CD4-positive, alpha-beta T cell treated with Interleukin-6 at 100 ng/mL for 8 hours (primary cell): ENCODE results near the gene HIC1.

ENCODE experiments used
- DNase-seq: peaks from one replicate; pipeline ENCODE4 v3.0.0-alpha.2; 2020; ENCODE audit warnings: mixed read lengths, low spot score

Gene HIC1

GRCh38 chr17:2044263-2044894 is 10.5 kb upstream of the HIC1 start:
- DNase-seq, result no peak

- no peak for DNase-seq
These were observed 7.3 kb upstream of the HIC1 start for GRCh38 chr17:2047590-2047989.

- DNase-seq, result no peak
These were observed 6.1 kb upstream of the HIC1 start for GRCh38 chr17:2048805-2049204.

GRCh38 chr17:2049333-2050299 is 5.3 kb upstream of the HIC1 start:
- peak; percentile 82 for DNase-seq

GRCh38 chr17:2050300-2051060 is 4.4 kb upstream of the HIC1 start:
- DNase-seq, result peak; percentile 52

GRCh38 chr17:2051061-2051932 is 3.6 kb upstream of the HIC1 start:
- no peak for DNase-seq

GRCh38 chr17:2051933-2052559 is 2.9 kb upstream of the HIC1 start:
- no peak for DNase-seq

GRCh38 chr17:2053380-2054261 is 1.3 kb upstream of the HIC1 start:
- peak; percentile 68 for DNase-seq

GRCh38 chr17:2054262-2054511 is 716 bp upstream of the HIC1 start:
- no peak for DNase-seq

- peak; percentile 29 for DNase-seq
These were observed 646 bp downstream of the HIC1 start for GRCh38 chr17:2055292-2056205.

- DNase-seq, result peak; percentile 48
These were observed 1.6 kb downstream of the HIC1 start for GRCh38 chr17:2056206-2057174.

- no peak for DNase-seq
These were observed 2.4 kb downstream of the HIC1 start for GRCh38 chr17:2057175-2057759.

- no peak for DNase-seq
These were observed 3.1 kb downstream of the HIC1 start for GRCh38 chr17:2057760-2058585.

GRCh38 chr17:2058586-2059546 is 4.0 kb downstream of the HIC1 start:
- peak; percentile 40 for DNase-seq

GRCh38 chr17:2059547-2060384 is 4.9 kb downstream of the HIC1 start:
- DNase-seq, result no peak
